NCI-H146 treated with DMSO at 0.1 percent for 48 hours (cell line): ENCODE data around the gene TMEM59L.

Experiments used
- DNase-seq: peaks from one replicate; lab custom pipeline; 2025; ENCODE audit not compliant: unreplicated experiment; lab: John Stamatoyannopoulos, UW

Gene TMEM59L

DNA sequence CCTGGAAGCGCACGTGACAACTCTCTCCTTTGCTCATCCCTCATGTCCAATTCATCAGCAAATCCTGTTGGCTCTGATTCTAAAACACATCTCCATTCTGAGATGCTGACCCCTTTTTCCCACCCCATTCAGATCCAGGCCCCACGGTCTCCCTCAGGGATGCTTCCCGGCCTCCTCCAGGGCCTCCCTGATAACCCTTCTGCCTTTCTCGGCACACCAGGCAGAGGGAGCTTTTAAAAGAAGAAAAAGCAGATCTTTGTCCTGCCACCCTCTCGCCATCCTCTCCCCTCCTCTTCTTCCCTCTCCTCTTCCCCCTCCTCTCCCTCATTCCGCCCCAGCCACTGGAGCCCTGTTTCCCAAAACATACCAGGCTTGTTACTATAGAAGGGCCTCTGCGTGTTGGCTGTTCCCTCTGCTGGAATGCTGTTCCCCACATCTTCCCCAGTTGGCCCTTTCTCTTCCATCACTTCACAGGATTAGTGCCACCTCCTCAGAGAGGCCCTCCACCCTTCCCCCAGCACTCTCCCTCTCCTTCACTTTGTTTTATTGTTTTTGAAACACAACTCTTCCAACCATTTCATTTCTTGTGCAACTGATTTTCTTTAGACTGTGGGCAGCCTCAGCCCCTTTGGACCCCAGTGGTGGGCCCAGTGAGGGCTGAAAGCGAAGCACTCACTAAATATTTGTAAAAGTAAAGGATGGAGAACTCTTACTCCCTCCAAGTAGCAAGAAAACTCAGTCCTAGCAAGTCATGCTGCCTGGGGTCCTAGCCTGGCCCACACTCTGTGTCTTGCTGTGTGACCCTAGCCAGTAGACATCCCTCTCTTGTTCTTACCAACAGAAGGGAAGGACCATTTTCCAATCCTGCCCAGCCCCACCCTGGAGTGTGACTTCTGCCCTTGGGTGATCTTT lies 3.6 kb upstream of the TMEM59L start:
- DNase-seq = no peak

- no peak for DNase-seq
Observed at GRCh38 chr19:18609717-18610051, 3.0 kb upstream of the TMEM59L start.

- no peak for DNase-seq
Observed at GRCh38 chr19:18610245-18610555, 2.5 kb upstream of the TMEM59L start.

DNA sequence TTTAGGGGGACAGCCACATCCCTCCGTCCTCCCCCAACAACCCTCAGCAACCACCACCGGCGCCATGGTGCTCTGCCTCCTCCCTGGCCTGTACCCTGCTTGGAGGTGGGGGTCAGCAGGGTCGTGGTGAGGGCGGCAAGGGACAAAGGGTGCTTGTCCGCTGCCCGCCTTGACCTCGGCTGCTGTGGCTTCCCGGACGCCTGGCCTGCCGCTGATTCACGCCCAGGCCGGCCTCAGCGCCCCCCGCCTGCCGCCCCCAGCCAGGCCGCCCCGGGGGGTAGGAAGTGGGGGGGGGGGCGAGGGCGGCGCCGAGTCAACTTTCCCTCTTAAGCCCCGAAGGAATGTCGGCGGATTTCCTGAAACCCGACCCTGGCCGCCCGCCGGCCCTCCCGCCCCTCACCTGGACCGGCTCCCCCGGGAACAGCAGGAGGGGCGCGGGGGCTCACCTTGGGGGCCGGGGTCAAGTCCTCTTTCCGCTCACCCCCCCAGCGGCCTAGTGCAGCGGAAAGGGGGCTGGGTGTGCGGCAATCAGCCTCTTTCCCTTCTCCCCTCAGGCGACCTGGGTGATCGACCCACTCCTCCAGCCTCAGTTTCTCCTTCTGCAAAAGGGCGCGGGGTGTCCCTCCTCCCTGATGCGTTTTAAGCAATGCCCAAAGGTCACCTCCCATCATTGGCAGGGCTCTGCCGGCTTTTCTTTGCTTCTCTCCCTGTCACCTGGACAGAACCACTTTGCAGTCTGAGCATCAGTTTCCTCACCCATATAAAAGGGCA lies 1.9 kb upstream of the TMEM59L start:
- DNase-seq = no peak

- no peak for DNase-seq
Observed at GRCh38 chr19:18611327-18612050, 1.2 kb upstream of the TMEM59L start.

- DNase-seq = no peak
Observed at GRCh38 chr19:18612051-18612771, 459 bp upstream of the TMEM59L start.

DNA sequence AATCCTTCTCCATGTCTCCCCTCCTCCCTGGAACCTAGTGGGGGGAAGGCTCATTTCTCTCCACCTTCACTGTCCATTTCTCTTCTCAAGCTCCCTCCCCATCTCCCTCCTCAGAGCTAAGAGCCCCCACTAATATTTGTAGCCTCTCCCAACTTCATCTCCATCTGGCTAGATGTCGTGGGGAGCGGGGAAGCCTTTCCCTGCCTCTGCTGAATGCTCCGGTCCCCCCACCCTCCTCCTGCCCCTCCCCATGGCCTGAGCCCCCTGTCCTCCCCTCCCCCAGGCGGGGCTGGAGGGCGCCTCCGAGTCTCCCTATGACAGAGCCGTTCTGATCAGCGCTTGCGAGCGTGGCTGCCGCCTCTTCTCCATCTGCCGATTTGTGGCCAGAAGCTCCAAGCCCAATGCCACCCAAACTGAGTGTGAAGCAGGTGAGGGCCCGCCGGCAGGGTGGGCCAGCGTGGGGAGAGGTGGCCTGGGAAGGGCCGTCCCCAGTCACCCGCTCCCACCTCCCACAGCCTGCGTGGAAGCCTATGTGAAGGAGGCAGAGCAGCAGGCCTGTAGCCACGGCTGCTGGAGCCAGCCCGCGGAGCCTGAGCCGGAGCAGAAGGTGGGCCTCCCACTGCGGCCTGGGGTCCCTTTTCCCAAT lies 1.0 kb downstream of the TMEM59L start:
- no peak for DNase-seq

GRCh38 chr19:18616023-18616422 lies 3.4 kb downstream of the TMEM59L start:
- no peak for DNase-seq

DNA sequence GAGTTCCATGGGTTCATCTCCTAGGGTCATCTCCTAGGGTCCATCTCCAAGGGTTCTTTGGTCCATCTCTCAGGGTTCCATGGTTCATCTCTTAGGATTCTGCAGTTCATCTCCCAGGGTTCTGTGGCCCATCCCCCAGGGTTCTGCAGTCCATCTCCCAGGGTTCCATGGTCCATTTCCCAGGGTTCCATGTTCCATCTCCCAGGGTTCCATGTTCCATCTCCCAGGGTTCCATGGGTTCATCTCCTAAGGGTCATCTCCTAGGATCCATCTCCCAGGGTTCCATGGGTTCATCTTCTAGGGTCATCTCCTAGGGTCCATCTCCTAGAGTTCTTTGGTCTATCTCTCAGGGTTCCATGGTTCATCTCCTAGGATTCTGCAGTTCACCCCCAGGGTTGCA lies 4.9 kb downstream of the TMEM59L start:
- DNase-seq = no peak

- DNase-seq = no peak
Observed at GRCh38 chr19:18618236-18618635, 5.6 kb downstream of the TMEM59L start.

DNA sequence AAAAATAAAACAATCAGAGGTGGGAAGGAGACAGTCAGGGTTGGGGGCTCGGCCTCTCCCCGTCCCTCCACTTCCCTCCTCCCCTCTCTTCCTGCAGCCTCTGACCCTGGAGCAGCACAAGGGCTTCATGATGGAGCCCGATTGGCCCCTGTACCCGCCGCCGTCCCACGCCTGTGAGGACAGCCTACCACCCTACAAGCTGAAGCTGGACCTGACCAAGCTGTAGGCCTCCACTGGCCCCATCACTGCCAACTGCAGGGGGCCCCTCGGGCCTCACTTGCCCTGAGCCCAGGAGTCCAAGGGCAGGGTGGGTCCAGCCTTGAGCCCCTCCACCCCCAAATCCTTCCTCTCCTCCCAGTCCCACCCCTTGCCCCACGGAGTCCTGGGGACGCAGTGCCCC lies 7.6 kb downstream of the TMEM59L start:
- no peak for DNase-seq

- DNase-seq = no peak
Observed at GRCh38 chr19:18620902-18621301, 8.2 kb downstream of the TMEM59L start.

DNA sequence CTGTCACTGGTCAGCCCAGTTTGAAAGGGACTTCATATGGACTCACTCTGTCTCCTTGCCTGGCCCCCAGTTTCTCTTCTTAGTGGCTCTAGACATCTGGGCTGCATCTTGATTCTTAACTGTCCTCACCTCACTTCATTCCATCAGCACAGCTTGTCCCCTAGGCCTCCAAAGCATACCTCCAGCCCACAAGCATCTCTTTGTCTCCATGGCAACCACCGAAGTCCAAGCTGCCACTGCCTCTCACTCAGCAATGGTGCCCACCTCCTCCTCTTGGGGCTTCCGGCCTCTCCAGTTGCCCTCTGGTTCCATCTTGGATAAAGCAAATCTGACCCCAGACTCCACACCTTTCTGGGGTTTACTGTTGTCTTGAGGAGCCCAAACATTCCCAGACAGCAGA lies 14.2 kb downstream of the TMEM59L start:
- DNase-seq = no peak

- DNase-seq = no peak
Observed at GRCh38 chr19:18629166-18630088, 16.8 kb downstream of the TMEM59L start.

DNA sequence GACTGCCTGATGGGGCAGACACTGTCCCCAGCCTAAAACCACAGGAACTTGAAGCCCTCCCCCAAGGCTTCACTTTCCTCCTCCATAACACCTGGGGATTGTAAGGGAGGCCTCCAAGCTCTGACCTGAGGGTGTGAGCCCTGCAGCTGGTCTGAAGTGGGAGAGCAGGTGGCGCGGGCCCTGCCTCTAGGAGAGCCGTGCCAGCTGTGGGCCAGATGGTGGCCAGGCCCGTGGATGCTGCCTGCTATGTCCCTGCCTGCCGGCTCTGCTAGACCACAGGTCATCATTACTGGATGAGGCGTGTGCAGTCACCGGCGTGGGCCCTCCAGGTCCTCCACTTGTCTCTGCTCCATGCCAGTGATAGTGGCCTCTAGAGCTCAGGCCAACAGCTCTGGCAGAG lies 20.7 kb downstream of the TMEM59L start:
- no peak for DNase-seq

GRCh38 chr19:18634612-18635297 lies 22.1 kb downstream of the TMEM59L start:
- peak; percentile 75 for DNase-seq

GRCh38 chr19:18635831-18636182 lies 23.1 kb downstream of the TMEM59L start:
- no peak for DNase-seq

DNA sequence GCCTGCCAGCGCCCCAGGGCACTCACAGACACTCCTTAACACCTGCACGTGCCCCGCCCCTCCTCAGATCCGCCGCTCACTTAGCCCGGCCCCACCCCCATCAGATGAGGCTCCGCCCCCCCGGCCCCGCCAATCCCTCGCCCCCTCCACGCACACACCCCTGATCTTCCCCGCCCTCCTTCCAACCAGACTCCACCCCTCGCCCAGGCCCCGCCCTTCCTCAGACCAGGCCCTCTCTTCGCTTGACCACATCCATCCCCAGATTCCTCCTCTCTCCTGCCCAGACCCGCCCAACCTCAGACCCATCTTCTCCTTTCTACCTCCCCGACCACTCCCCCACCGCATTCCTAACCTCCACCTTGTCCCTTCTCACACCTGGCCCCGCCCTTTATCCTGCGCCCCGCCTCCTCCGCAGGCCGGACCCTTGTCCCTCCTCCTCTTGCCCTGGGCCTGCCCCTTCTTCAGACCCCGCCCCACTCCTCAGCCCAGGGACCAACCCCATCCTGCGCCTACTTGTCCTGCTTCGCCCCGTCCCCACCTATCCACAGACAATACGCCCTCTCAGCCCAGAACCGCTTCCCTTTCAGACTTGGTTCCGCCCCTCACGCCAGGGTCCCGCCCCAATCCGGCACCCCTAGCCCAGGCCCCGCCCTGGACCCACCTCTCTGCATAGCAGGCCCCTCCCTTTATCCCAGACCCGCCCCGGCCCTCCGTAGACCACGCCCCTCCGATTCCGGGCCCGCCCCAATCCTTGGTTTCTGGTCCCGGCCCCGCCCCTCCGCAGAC lies 23.7 kb downstream of the TMEM59L start:
- peak; percentile 98 for DNase-seq
